Erythroblast (primary cell): ENCODE data around the gene GALR1.

Experiments
- DNase-seq, 2 experiments: peaks; one replicate each; lab custom pipeline; 2025; lab: John Stamatoyannopoulos, UW
- GATA1 ChIP-seq: IDR thresholded peaks from 2 replicates; pipeline ENCODE4 v1.6.1; 2011; ENCODE audit warnings: low read depth, mild to moderate bottlenecking, control low read depth, low read length, moderate library complexity
- POLR2A ChIP-seq: IDR thresholded peaks from 2 replicates; pipeline ENCODE4 v1.6.1; 2011; ENCODE audit warnings: mild to moderate bottlenecking, low read length

GALR1 gene

GRCh38 chr18:77316008-77316407, 66.4 kb downstream of the GALR1 start:
- DNase-seq = no peak
- TF ChIP-seq GATA1 = no peak
- TF ChIP-seq POLR2A = no peak

DNA sequence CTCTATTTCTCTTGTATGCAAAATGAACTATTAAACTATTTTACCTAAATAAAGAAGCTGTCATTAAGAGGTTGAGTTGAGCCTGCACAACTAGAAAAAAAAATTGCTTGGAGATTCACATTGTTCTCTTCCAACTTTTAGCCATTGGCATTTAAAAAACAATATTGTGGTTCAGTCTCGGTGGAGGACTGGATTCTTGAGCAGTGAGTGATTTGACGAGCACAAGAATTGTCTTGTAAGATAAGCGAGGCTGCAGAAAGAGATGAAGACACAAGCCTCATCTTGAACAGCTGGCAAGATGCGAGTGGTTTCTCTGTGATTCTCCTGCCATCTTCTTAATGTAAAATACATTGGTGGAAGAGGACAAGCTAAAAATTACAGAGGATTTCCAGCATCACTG, 67.0 kb downstream of the GALR1 start:
- DNase-seq = no peak
- no peak for TF ChIP-seq GATA1
- TF ChIP-seq POLR2A = no peak

- DNase-seq = no peak
- TF ChIP-seq POLR2A = no peak
- TF ChIP-seq GATA1 = no peak
Observed at GRCh38 chr18:77320971-77321559, 71.4 kb downstream of the GALR1 start.

- TF ChIP-seq GATA1 (no peak), POLR2A (no peak)
- peak in 1 of 2 experiments; percentile 12 for DNase-seq
Observed at GRCh38 chr18:77321823-77322805, 72.5 kb downstream of the GALR1 start.

DNA sequence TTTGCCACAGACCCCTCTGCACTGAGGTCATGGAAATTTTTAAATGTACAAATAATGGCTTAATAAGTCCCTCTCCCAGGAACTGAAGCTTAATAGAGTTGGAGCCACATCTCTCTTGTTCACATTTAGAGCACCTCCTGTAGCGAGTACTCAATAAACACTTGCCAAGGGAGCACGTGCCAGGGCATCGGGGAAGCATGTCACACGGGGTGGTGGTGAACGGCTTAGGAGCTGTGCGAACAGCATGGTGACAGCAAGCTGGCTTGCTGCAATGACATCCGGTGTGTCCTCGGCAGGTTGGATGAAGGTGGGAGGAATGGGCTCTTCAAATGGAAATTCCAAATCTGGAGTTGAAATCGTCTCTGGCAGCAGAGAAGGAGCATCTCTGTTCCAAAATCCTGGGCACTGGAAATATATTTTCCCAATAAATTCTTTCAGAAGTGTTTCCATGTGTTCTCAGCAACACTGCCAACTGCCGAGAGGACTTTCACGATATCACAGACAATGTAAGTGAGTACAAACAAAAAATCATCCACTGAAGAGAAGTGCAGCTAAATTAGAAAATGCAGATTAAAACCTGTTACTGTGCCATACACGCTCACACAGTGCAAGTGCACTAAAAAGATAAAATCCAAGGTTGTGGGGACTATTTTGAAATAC, 74.1 kb downstream of the GALR1 start:
- DNase-seq = no peak
- no peak for TF ChIP-seq POLR2A
- no peak for TF ChIP-seq GATA1
